ENCODE results near the gene CTNNA2. TPM values are rescaled to one million over a fixed set of nuclear protein-coding genes. Genes with fewer than 3 reads are reported as not detected.

The CTNNA2 gene
- total RNA-seq, 3 donors from 2014 or later: 0.29 to 4.2 (median 1.1) TPM

- H3K4me1 ChIP-seq (ENCODE audit: low read depth): no peaks in the 10 kb centered on the region
- H3K9me3 ChIP-seq: no peaks in the 10 kb centered on the region
- intact Hi-C loops (cut with DNase I, micrococcal nuclease): no loop called here
- DNase-seq (no peak), ATAC-seq (no peak)
- H3K4me3 ChIP-seq: no peak overlapping the region
- no peaks in the 10 kb centered on the region for H3K36me3 ChIP-seq (ENCODE audit: low read depth)
- no peak for TF ChIP-seq CTCF (IDR thresholded peaks at IDR 0.05)
These were observed 907.8 kb downstream of the CTNNA2 start for GRCh38 chr2:80420530-80421208.

- ATAC-seq (no peak), DNase-seq (no peak)
- no peak overlapping the region for H3K4me3 ChIP-seq
- TF ChIP-seq CTCF (IDR thresholded peaks at IDR 0.05): no peak
- intact Hi-C loops (cut with DNase I, micrococcal nuclease): no loop called here
- no peaks in the 10 kb centered on the region for H3K36me3 ChIP-seq (ENCODE audit: low read depth)
- no peaks in the 10 kb centered on the region for H3K4me1 ChIP-seq (ENCODE audit: low read depth)
- no peaks in the 10 kb centered on the region for H3K9me3 ChIP-seq
These were observed 916.4 kb downstream of the CTNNA2 start for GRCh38 chr2:80429251-80429650.

- H3K4me3 ChIP-seq: no peak overlapping the region
- ATAC-seq (no peak), DNase-seq (no peak)
- H3K36me3 ChIP-seq (ENCODE audit: low read depth): no peaks in the 10 kb centered on the region
- no peaks in the 10 kb centered on the region for H3K4me1 ChIP-seq (ENCODE audit: low read depth)
- no peak for TF ChIP-seq CTCF (IDR thresholded peaks at IDR 0.05)
- intact Hi-C loops (cut with DNase I, micrococcal nuclease): no loop called here
- H3K9me3 ChIP-seq: no peaks in the 10 kb centered on the region
These were observed 925.1 kb downstream of the CTNNA2 start for GRCh38 chr2:80437959-80438358.

GRCh38 chr2:80438686-80439085 lies 925.8 kb downstream of the CTNNA2 start:
- no peak for DNase-seq
- H3K4me3 ChIP-seq: no peak overlapping the region
- intact Hi-C loops (cut with DNase I, micrococcal nuclease): no loop called here
- H3K9me3 ChIP-seq: no peaks in the 10 kb centered on the region
- ATAC-seq: no peak
- no peaks in the 10 kb centered on the region for H3K4me1 ChIP-seq (ENCODE audit: low read depth)
- TF ChIP-seq CTCF (IDR thresholded peaks at IDR 0.05): no peak
- no peaks in the 10 kb centered on the region for H3K36me3 ChIP-seq (ENCODE audit: low read depth)

GRCh38 chr2:80454628-80455027 lies 941.8 kb downstream of the CTNNA2 start:
- ATAC-seq: peak; percentile 38
- Histone ChIP-seq H3K4me1 (ENCODE audit: low read depth) (no peaks in the 10 kb centered on the region), H3K9me3 (no peaks in the 10 kb centered on the region), H3K36me3 (ENCODE audit: low read depth) (no peaks in the 10 kb centered on the region), H3K4me3 (no peak overlapping the region)
- no peak for TF ChIP-seq CTCF (IDR thresholded peaks at IDR 0.05)
- intact Hi-C loops (cut with DNase I, micrococcal nuclease): no loop called here
- peak in 1 of 3 donors; percentile 2 for DNase-seq

- no peak for DNase-seq
- H3K36me3 ChIP-seq (ENCODE audit: low read depth): no peaks in the 10 kb centered on the region
- no peak for ATAC-seq
- no peak for TF ChIP-seq CTCF (IDR thresholded peaks at IDR 0.05)
- intact Hi-C loops (cut with DNase I, micrococcal nuclease): no loop called here
- H3K4me3 ChIP-seq: no peak overlapping the region
- H3K9me3 ChIP-seq: no peaks in the 10 kb centered on the region
- H3K4me1 ChIP-seq (ENCODE audit: low read depth): no peaks in the 10 kb centered on the region
These were observed 946.2 kb downstream of the CTNNA2 start for GRCh38 chr2:80459028-80459427.
